ENCODE data around the gene MYBPC1. TPM values are rescaled to one million over a fixed set of nuclear protein-coding genes. Genes with fewer than 3 reads are reported as not detected.

Gene MYBPC1
- total and polyA plus RNA-seq, 9 of the 15 experiments (the other 6 are each of a cell fraction or from before 2014, with no cell fraction given), result not detected

DNA sequence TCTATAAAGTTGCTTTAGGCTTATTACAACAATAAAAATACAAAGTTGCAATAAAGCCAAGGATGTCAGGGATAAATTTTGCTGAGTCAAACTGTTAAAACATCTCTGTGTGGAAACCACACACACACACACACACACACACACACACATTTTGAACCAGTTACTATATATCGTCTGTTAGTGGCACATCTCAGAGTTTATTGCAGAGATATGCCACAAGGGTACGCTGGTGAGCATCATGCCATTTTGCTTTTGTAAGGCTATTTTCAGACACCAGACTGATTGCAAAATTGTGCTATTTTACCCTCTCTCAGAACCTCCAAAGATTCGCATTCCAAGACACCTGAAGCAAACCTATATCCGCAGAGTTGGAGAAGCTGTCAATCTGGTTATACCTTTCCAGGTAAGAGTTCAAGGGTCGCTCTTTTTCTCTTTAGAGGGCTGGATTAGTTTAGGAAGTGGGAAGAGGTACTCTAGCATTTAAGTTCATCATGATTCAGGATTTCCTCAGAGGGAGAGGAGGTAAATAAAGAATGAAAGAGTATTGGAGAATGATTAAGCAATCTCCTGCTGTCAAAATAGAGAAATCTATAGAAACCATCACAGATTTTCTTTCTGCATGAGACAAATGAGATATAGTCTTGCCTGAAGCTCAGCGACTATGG lies 75.4 kb downstream of the MYBPC1 start (continued):
- TF ChIP-seq NR3C1 (CRISPR knock-in tag; IDR thresholded peaks at IDR 0.05) (no peak), BACH1 (tag; IDR thresholded peaks at IDR 0.05) (peak; percentile 76), CREM (IDR thresholded peaks at IDR 0.05; ENCODE audit: low read depth) (peak; percentile 38; the same call in 1 of the 2 replicates), SP2 (IDR thresholded peaks at IDR 0.05; ENCODE audit: extremely low read depth, low read depth, low read length, poor library complexity, severe bottlenecking) (no peak), KHSRP (IDR thresholded peaks at IDR 0.05) (no peak), NBN (IDR thresholded peaks at IDR 0.05; ENCODE audit: low read depth) (0 out of 2 replicates have a peak, but pooled peaks have one; percentile 61), MAFG (tag; conservative IDR thresholded peaks at IDR 0.05) (peak; percentile 97), NCOR1 (IDR thresholded peaks at IDR 0.05) (0 out of 2 replicates have a peak, but pooled peaks have one; percentile 12), EP300 (IDR thresholded peaks at IDR 0.05; ENCODE audit: low read length) (peak; percentile 50; the same call in 1 of the 2 replicates), ZNF408 (CRISPR knock-in tag; IDR thresholded peaks at IDR 0.05; ENCODE audit: low read depth) (no peak), FOXM1 (IDR thresholded peaks at IDR 0.05; ENCODE audit: low read depth) (peak; percentile 20; the same call in 1 of the 2 replicates), FOXM1 (CRISPR knock-in tag; IDR thresholded peaks at IDR 0.05; ENCODE audit: low read depth) (no peak), MAFF (IDR thresholded peaks at IDR 0.05; ENCODE audit: low read length) (peak; percentile 86), CEBPB (tag; IDR thresholded peaks at IDR 0.05) (peak; percentile 94), ESRRA (IDR thresholded peaks at IDR 0.05; ENCODE audit: borderline replicate concordance, low read depth) (peak; percentile 56; the same call in 1 of the 2 replicates), NFE2 (IDR thresholded peaks at IDR 0.05; ENCODE audit: low read depth) (peak; percentile 83), SMC3 (conservative IDR thresholded peaks at IDR 0.05; ENCODE audit: insufficient read depth, low read depth, low read length) (peak; percentile 64), ZNF316 (IDR thresholded peaks at IDR 0.05) (peak; percentile 98)
- TF ChIP-seq, protein P1, sequence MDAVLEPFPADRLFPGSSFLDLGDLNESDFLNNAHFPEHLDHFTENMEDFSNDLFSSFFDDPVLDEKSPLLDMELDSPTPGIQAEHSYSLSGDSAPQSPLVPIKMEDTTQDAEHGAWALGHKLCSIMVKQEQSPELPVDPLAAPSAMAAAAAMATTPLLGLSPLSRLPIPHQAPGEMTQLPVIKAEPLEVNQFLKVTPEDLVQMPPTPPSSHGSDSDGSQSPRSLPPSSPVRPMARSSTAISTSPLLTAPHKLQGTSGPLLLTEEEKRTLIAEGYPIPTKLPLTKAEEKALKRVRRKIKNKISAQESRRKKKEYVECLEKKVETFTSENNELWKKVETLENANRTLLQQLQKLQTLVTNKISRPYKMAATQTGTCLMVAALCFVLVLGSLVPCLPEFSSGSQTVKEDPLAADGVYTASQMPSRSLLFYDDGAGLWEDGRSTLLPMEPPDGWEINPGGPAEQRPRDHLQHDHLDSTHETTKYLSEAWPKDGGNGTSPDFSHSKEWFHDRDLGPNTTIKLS (IDR thresholded peaks at IDR 0.05; ENCODE audit: borderline replicate concordance, low read depth), result no peak
- TF ChIP-seq, protein P2, sequence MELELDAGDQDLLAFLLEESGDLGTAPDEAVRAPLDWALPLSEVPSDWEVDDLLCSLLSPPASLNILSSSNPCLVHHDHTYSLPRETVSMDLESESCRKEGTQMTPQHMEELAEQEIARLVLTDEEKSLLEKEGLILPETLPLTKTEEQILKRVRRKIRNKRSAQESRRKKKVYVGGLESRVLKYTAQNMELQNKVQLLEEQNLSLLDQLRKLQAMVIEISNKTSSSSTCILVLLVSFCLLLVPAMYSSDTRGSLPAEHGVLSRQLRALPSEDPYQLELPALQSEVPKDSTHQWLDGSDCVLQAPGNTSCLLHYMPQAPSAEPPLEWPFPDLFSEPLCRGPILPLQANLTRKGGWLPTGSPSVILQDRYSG (tag; conservative IDR thresholded peaks at IDR 0.05; ENCODE audit: low read depth), result no peak
- TF ChIP-seq, protein P3, sequence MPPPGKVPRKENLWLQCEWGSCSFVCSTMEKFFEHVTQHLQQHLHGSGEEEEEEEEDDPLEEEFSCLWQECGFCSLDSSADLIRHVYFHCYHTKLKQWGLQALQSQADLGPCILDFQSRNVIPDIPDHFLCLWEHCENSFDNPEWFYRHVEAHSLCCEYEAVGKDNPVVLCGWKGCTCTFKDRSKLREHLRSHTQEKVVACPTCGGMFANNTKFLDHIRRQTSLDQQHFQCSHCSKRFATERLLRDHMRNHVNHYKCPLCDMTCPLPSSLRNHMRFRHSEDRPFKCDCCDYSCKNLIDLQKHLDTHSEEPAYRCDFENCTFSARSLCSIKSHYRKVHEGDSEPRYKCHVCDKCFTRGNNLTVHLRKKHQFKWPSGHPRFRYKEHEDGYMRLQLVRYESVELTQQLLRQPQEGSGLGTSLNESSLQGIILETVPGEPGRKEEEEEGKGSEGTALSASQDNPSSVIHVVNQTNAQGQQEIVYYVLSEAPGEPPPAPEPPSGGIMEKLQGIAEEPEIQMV (tag; conservative IDR thresholded peaks at IDR 0.05; ENCODE audit: low read depth), result no peak

All from K562 (cell line).